GM18858 (cell line): ENCODE results near the gene MME.
A peak's percentile ranks its signal among the peaks of the same experiment; 100 is the strongest.

Source experiments
- ATAC-seq: cut with Tn5 transposase; IDR thresholded peaks from one replicate; pipeline ENCODE4 v1.9.1; 2021; ENCODE audit not compliant: unreplicated experiment

The MME gene

GRCh38 chr3:155135003-155135402 is 54.9 kb downstream of the MME start:
- ATAC-seq = no peak

GRCh38 chr3:155138677-155139076 is 58.6 kb downstream of the MME start:
- no peak for ATAC-seq

GRCh38 chr3:155147588-155147987 is 67.5 kb downstream of the MME start:
- ATAC-seq = no peak

- no peak for ATAC-seq
These were observed 69.4 kb downstream of the MME start for GRCh38 chr3:155149494-155149893.

DNA sequence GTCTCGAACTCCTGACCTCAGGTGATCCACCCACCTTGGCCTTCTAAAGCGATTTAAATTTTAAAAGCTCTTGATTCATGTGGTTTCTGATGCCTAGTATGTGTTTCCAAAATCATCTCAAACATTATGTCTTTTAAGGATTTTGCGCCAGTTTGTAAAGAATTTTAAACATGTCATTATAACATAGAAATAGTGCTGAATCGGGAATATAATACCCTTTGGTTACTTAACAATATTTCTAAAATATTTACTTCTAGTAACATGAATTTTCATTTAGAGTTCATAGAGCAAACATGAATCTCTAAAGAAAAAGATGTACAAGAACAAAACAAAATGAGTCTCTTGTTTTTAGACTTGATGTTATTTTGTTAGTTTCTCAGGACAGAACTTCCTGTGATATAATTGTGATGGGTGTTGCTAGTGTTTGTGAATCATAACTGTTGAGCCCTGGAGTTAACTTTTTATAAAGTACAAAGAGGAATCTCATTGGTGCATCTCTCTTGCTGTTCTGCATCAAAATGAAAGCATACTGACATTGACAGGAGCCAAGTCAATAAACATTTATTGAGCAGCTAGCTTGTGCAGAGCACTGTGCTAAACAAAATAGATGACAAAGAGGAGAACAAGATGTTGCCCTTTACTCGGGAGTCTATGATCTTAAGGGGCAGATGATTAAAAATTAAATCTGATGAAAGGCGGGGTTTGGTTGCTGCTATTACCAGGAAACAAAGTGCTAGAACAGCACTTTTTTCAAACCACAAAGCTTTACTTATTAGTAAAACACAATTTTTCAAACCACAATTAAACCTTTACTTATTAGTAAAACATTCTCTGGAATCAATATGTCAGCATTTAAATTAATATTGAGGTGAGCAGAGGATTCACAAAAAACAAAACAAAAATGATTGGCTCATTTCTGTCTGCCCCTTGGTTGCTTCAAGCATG is 73.4 kb downstream of the MME start:
- no peak for ATAC-seq

DNA sequence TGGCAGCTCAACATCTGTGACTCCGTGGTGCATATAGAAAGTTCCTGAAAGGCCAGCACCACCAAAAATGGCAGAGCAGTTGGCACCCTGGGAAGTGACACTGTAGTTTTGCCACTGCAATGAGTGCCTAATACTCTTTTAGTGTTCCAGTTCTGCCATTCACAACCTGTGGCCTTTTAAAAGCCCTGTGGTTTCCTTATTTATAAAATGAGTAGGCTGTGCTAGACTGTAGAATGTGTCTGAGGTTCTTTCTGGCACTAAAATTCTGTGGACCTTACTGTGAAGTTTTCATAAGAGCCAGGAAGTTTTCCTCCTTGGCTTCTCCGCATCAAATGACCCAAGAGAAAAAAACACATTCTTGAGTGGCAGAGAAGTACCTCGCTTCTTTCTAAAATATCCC is 74.1 kb downstream of the MME start:
- no peak for ATAC-seq

DNA sequence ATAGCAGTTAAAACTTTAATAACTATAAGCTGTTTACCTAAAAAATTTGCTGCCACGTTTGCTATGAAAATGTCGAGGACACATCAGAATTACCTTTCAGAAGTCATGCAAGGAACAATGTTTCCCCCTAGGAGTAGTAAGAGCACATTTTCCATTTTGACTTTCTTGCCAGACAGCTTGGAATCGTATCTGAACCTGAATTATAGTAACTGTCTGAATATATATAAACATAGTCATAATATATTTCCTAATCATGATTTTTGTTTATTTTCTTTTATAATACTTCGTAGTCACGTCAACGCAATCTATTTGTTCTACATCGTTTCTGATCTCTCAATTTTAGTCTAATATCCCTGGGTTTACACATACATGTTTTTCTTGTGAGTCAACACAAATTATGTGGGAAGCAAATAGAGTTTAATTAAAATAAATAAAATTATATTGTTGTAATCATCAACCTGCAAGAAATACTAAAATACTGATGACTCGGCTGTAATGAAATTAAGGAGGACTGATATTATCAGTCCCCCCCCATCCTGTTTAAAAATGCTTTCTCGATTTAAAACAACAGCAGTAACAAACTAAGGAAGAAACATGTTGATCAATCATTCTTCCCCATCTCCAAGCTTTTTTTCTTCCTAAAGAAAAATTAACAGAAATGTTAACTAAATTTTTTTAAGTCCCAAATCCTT is 78.4 kb downstream of the MME start:
- no peak for ATAC-seq

- ATAC-seq = no peak
These were observed 79.2 kb downstream of the MME start for GRCh38 chr3:155159301-155159700.

- no peak for ATAC-seq
These were observed 81.6 kb downstream of the MME start for GRCh38 chr3:155161640-155162292.

GRCh38 chr3:155164306-155164705 is 84.2 kb downstream of the MME start:
- ATAC-seq = no peak

DNA sequence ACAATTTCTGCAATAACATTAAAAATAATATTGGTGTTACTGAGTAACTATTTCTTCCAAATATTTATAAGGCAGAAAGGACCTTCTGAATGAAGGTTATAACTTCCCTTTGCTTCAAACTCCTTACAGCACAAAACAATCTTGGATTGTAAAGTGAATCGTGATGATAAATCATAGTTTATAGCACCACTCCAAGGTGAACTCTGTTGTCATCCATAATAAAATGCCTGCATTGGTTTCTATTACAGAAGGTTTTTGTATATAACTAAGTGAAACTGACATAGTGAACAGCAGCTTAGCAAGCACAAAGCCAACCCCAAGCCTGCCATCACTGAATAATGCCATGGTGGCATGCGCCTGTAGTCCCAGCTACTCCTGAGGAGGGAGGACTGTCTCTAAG is 86.3 kb downstream of the MME start:
- ATAC-seq = no peak

DNA sequence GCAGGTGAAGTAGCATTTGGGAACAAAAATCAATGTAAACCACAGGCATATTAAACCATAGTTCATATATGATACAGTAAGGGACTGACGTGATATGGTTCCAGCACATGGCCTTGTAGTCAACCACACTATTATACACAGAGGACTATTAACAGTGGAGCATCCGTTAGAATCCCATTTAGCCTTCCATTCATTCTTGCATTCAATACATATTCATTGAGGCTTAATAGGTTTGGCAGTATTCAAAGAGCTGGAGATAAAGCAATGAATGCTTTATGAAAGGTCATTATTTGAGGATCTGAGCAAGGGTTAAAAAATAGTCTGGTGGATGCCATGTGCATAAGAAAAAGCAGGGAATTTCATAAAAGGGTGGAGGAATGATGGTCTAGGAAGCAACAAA is 89.1 kb downstream of the MME start:
- ATAC-seq = no peak

DNA sequence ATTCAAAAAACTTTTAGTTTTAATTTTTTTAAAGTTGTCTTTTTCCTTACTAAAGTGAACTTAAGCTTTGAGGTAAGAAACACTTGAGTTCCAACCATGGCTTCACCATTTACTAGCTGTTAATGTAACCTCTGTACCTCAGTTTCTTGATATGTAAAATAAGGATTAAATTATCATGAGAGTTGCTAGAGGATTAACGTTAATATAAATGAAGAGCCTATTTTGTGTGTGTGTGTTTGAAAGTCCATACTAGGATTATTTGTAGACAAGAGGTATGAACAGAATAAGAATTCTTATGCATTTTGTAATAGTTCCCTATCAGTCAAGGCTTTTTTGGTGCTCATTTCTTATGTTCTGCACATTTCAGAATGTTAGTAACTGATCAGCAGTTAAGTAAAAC is 93.7 kb downstream of the MME start:
- ATAC-seq = no peak

DNA sequence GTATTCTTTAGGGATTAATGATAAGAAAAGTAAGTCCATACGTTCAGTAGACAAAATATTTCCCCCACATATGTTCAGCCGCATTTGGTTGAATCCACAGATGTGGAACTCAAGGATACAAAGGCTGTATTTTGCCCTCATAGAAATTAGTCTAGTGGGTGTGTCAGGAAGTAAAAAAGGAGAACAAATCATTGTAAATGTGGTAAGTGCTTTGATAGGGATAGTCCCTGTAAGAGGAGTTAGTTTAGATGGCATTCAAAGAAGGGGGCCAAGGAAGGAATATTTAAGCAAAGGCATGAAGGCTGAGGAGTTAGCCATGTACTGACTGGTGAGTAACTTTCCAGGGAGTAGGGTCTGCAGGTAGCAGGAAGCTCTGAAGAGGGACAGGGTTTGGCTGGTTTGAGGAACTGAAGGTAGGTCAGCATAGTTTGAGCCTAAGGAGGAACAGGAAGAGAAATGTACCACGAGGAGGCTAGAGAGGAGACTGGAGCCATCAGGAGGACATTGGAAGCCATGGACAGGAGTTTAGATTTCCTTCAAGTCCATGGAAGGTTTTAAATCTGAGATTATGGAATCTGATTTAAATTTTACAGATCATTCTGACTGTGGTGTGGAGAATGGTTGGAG is 98.8 kb downstream of the MME start:
- no peak for ATAC-seq

DNA sequence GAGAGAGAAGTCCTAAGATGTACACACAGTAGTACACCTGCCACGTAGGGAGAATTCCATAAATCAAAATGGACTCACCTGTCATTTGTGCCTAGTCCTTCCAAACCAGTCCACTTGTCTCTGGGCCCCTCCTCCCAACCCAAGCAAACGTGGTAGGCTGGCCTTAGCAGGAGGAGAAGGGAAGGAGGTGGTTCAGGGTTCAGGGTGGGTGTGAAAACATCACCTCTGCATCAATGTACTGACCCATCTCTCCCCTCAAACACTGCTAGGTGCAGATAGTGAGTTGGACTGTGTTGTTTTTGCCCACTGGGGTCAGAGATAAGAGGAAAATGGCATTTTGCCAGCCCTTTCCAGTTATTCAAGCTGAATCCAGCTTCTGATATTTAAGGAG is 99.3 kb downstream of the MME start:
- no peak for ATAC-seq

GRCh38 chr3:155179966-155180757 is 100.0 kb downstream of the MME start:
- no peak for ATAC-seq

- ATAC-seq = no peak
These were observed 102.3 kb downstream of the MME start for GRCh38 chr3:155182467-155182866.

DNA sequence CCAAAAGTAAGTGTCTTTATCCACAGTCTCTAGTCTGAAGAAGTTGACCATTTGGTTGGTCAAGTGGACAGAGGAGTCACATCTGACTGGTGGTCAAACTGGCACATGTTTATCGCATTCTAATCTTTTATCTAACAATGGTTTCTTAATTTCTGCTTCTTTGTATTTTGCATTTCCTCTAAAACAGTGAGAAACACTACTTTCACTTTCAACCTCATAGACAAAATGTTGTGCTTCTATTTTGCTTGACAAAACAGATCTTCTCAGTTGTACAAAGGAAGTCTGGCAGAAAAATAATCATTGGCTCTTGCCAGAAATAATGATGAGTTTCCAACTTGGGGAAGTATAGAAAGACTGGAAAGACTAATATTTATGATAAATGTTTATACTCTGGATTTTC is 103.9 kb downstream of the MME start:
- peak; percentile 59 for ATAC-seq

GRCh38 chr3:155185631-155186071 is 105.5 kb downstream of the MME start:
- ATAC-seq = no peak

DNA sequence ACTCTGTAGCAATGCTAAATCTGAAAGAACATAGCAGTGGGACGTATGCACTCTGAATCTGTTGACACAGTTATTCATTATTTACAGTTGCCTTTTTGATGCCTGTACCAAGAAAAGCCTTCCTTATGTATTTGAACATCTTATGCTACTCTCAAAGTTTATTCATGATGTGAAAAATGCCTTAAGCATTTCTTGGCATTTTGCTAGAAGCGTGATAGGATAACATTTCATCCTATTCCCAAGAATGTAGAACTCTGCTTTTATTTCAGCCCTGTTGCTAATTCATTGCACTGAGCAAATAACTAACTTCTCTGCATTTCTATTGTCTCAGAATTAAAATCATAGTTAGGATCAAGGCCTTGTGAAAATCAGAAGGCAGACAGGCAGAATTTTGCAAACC is 107.9 kb downstream of the MME start:
- no peak for ATAC-seq

GRCh38 chr3:155189478-155189877 is 109.4 kb downstream of the MME start:
- no peak for ATAC-seq
